Activated CD8-positive, alpha-beta memory T cell treated with anti-CD3 and anti-CD28 coated beads, Interleukin-2, amount 10 ng/mL, durations not matched to agents 7 days and 5 days (primary cell): ENCODE measurements around the gene BANP. TPM values are rescaled to one million over a fixed set of nuclear protein-coding genes. Genes with fewer than 3 reads are reported as not detected.
"Not testable (repeated sequence)": the region's sequence is repeated elsewhere in the genome, so short reads cannot be mapped to it uniquely, and the experiment has no call there.

Experiments used
- ATAC-seq: fragments of 150-1000 bp; cut with Tn5 transposase; one replicate; pipeline ENCODE4 v1.10.0; 2021; ENCODE audit warnings: moderate library complexity
- CTCF ChIA-PET: fragments of 350-600 bp; sonication (Branson Sonifier 250); formaldehyde crosslinking; loops from one replicate; lab custom pipeline; 2021; ENCODE audit warnings: antibody characterized with exemption; lab: Charles Lee
- DNase-seq: peaks from one replicate; pipeline ENCODE4 v3.0.0-alpha.2; 2020
- H3K27ac Mint-ChIP-seq: one replicate; pipeline ENCODE4 v1.8.0; 2021; ENCODE audit warnings: mild to moderate bottlenecking, mixed read lengths
- H3K27me3 Mint-ChIP-seq: one replicate; pipeline ENCODE4 v1.8.0; 2021; ENCODE audit warnings: mixed read lengths
- H3K36me3 Mint-ChIP-seq: one replicate; pipeline ENCODE4 v1.8.0; 2021; ENCODE audit warnings: mild to moderate bottlenecking, mixed read lengths
- H3K4me1 Mint-ChIP-seq: one replicate; pipeline ENCODE4 v1.8.0; 2021; ENCODE audit warnings: mixed read lengths
- H3K4me3 Mint-ChIP-seq: one replicate; pipeline ENCODE4 v1.8.0; 2021; ENCODE audit warnings: mild to moderate bottlenecking, moderate library complexity, mixed read lengths
- H3K9me3 Mint-ChIP-seq: one replicate; pipeline ENCODE4 v1.8.0; 2022; ENCODE audit warnings: low read depth, mixed read lengths
- total RNA-seq, 2 experiments: library from RNA; stranded (reverse); gene quantifications; one replicate each; pipeline ENCODE4 v1.2.3, GENCODE V29; 2021

The BANP gene
- total RNA-seq, 2 experiments from 2014 or later: 36.1 to 48.7 TPM

- H3K36me3 Mint-ChIP-seq: peaks cover 38% of the 10 kb centered on the region
Observed at GRCh38 chr16:87968541-87968940, 17.3 kb downstream of the BANP start.

GRCh38 chr16:87970186-87970585 is 19.0 kb downstream of the BANP start:
- no peak for ATAC-seq
- CTCF ChIA-PET: interaction anchor here (1.0 kb wide), 1 partner anchor 14 kb away, joined by 3 read pairs; no protein-coding TSS in a partner anchor
- no peak for DNase-seq
- Mint-ChIP-seq H3K27ac (no peak overlapping the region), H3K4me3 (no peak overlapping the region), H3K9me3 (peaks cover 21% of the 10 kb centered on the region), H3K4me1 (peaks cover 14% of the 10 kb centered on the region), H3K27me3 (no peaks in the 10 kb centered on the region), H3K36me3 (peaks cover 49% of the 10 kb centered on the region)

More at GRCh38 chr16:87968541-87968940, 17.3 kb downstream of the BANP start:
- H3K27ac Mint-ChIP-seq: no peak overlapping the region
- DNase-seq (no peak), ATAC-seq (no peak)
- H3K4me1 Mint-ChIP-seq: peaks cover 18% of the 10 kb centered on the region
- H3K4me3 Mint-ChIP-seq: no peak overlapping the region
- CTCF ChIA-PET: no interaction called here
- H3K27me3 Mint-ChIP-seq: no peaks in the 10 kb centered on the region
- H3K9me3 Mint-ChIP-seq: peaks cover 21% of the 10 kb centered on the region

GRCh38 chr16:87971933-87972332 is 20.7 kb downstream of the BANP start:
- H3K9me3 Mint-ChIP-seq: peaks cover 21% of the 10 kb centered on the region
- no peaks in the 10 kb centered on the region for H3K27me3 Mint-ChIP-seq
- ATAC-seq (no peak), DNase-seq (no peak)
- CTCF ChIA-PET: interaction anchor here (1.3 kb wide), 1 partner anchor 15 kb away, joined by 5 read pairs; no protein-coding TSS in a partner anchor
- peaks cover 10% of the 10 kb centered on the region for H3K4me1 Mint-ChIP-seq
- peaks cover 61% of the 10 kb centered on the region for H3K36me3 Mint-ChIP-seq
- H3K27ac Mint-ChIP-seq: no peak overlapping the region
- H3K4me3 Mint-ChIP-seq: no peak overlapping the region

GRCh38 chr16:87973717-87974116 is 22.5 kb downstream of the BANP start:
- Mint-ChIP-seq H3K36me3 (peaks cover 69% of the 10 kb centered on the region), H3K4me1 (peaks cover 17% of the 10 kb centered on the region), H3K27ac (no peak overlapping the region), H3K27me3 (no peaks in the 10 kb centered on the region), H3K4me3 (no peak overlapping the region), H3K9me3 (peaks cover 21% of the 10 kb centered on the region)
- ATAC-seq (no peak), DNase-seq (no peak)
- CTCF ChIA-PET: interaction anchor here (0.9 kb wide), 1 partner anchor 17 kb away, joined by 4 read pairs; no protein-coding TSS in a partner anchor

GRCh38 chr16:87974178-87974577 is 22.9 kb downstream of the BANP start:
- CTCF ChIA-PET: no interaction called here
- Mint-ChIP-seq H3K4me3 (no peak overlapping the region), H3K36me3 (peaks cover 71% of the 10 kb centered on the region), H3K9me3 (peaks cover 21% of the 10 kb centered on the region), H3K27me3 (no peaks in the 10 kb centered on the region), H3K27ac (no peak overlapping the region), H3K4me1 (peaks cover 20% of the 10 kb centered on the region)
- ATAC-seq (no peak), DNase-seq (no peak)

GRCh38 chr16:87976665-87977064 is 25.4 kb downstream of the BANP start:
- Mint-ChIP-seq H3K4me3 (no peak overlapping the region), H3K9me3 (peaks cover 12% of the 10 kb centered on the region), H3K27ac (no peak overlapping the region), H3K4me1 (peaks cover 44% of the 10 kb centered on the region), H3K36me3 (peaks cover 63% of the 10 kb centered on the region), H3K27me3 (no peaks in the 10 kb centered on the region)
- no peak for DNase-seq
- ATAC-seq: no peak
- CTCF ChIA-PET: no interaction called here

- ATAC-seq: no peak
- no peak for DNase-seq
- H3K27me3 Mint-ChIP-seq: no peaks in the 10 kb centered on the region
- no peak overlapping the region for H3K4me3 Mint-ChIP-seq
- H3K4me1 Mint-ChIP-seq: peaks cover 58% of the 10 kb centered on the region
- H3K27ac Mint-ChIP-seq: no peak overlapping the region
- peaks cover under 1% of the 10 kb centered on the region for H3K9me3 Mint-ChIP-seq
- CTCF ChIA-PET: no interaction called here
- H3K36me3 Mint-ChIP-seq: peaks cover 61% of the 10 kb centered on the region
Observed at GRCh38 chr16:87978127-87978526, 26.9 kb downstream of the BANP start.

GRCh38 chr16:87979352-87979751 is 28.1 kb downstream of the BANP start:
- Mint-ChIP-seq H3K27ac (no peak overlapping the region), H3K9me3 (no peaks in the 10 kb centered on the region), H3K36me3 (peaks cover 63% of the 10 kb centered on the region), H3K27me3 (no peaks in the 10 kb centered on the region), H3K4me1 (peaks cover 67% of the 10 kb centered on the region), H3K4me3 (no peak overlapping the region)
- DNase-seq (no peak), ATAC-seq (no peak)
- CTCF ChIA-PET: no interaction called here

- ATAC-seq: peak; percentile 60
- Mint-ChIP-seq H3K27ac (peak overlapping the region; percentile 71), H3K36me3 (peaks cover 65% of the 10 kb centered on the region), H3K4me1 (peaks cover 66% of the 10 kb centered on the region), H3K4me3 (peak overlapping the region; percentile 16)
- CTCF ChIA-PET: interaction anchor here (1.4 kb wide), 1 partner anchor 23 kb away, joined by 3 read pairs; no protein-coding TSS in a partner anchor
- H3K9me3 Mint-ChIP-seq, H3K27me3 Mint-ChIP-seq: not testable (repeated sequence)
- DNase-seq: peak; percentile 75
Observed at GRCh38 chr16:87979911-87980630, 28.8 kb downstream of the BANP start.

GRCh38 chr16:87981376-87981775 is 30.1 kb downstream of the BANP start:
- H3K27me3 Mint-ChIP-seq, H3K9me3 Mint-ChIP-seq: not testable (repeated sequence)
- Mint-ChIP-seq H3K4me1 (peaks cover 72% of the 10 kb centered on the region), H3K27ac (peak overlapping the region; percentile 69), H3K4me3 (peak overlapping the region; percentile 18), H3K36me3 (peaks cover 65% of the 10 kb centered on the region)
- peak; percentile 80 for ATAC-seq
- CTCF ChIA-PET: interaction anchor here (1.4 kb wide), 1 partner anchor 24 kb away, joined by 3 read pairs; no protein-coding TSS in a partner anchor
- peak; percentile 89 for DNase-seq

GRCh38 chr16:87982581-87983041 is 31.4 kb downstream of the BANP start:
- Mint-ChIP-seq H3K27me3 (no peaks in the 10 kb centered on the region), H3K9me3 (no peaks in the 10 kb centered on the region), H3K36me3 (peaks cover 63% of the 10 kb centered on the region), H3K4me1 (peaks cover 70% of the 10 kb centered on the region), H3K4me3 (no peak overlapping the region), H3K27ac (no peak overlapping the region)
- no peak for DNase-seq
- ATAC-seq: no peak
- CTCF ChIA-PET: interaction anchor here (0.8 kb wide), 1 partner anchor 455 kb away, joined by 3 read pairs; no protein-coding TSS in a partner anchor

GRCh38 chr16:87983072-87983736 is 32.0 kb downstream of the BANP start:
- peaks cover 67% of the 10 kb centered on the region for H3K4me1 Mint-ChIP-seq
- CTCF ChIA-PET: interaction anchor here (0.8 kb wide), 1 partner anchor 455 kb away, joined by 3 read pairs; no protein-coding TSS in a partner anchor

GRCh38 chr16:87983737-87984097 is 32.5 kb downstream of the BANP start:
- CTCF ChIA-PET, H3K4me3 Mint-ChIP-seq, ATAC-seq, H3K9me3 Mint-ChIP-seq, H3K27ac Mint-ChIP-seq, H3K27me3 Mint-ChIP-seq: not testable (repeated sequence)
- Mint-ChIP-seq H3K36me3 (peaks cover 56% of the 10 kb centered on the region), H3K4me1 (peaks cover 63% of the 10 kb centered on the region)
- DNase-seq: peak; percentile 52

More at GRCh38 chr16:87983072-87983736, 32.0 kb downstream of the BANP start:
- H3K27ac Mint-ChIP-seq, DNase-seq, H3K4me3 Mint-ChIP-seq, ATAC-seq, H3K9me3 Mint-ChIP-seq, H3K27me3 Mint-ChIP-seq: not testable (repeated sequence)
- peaks cover 60% of the 10 kb centered on the region for H3K36me3 Mint-ChIP-seq
